Measurements from ENCODE around the gene DAGLA. TPM values are rescaled to one million over a fixed set of nuclear protein-coding genes. Genes with fewer than 3 reads are reported as not detected.
A peak's percentile ranks its signal among the peaks of the same experiment; 100 is the strongest.

DAGLA gene
- total RNA-seq, 1 donor from 2014 or later: 8.7 TPM

DNA sequence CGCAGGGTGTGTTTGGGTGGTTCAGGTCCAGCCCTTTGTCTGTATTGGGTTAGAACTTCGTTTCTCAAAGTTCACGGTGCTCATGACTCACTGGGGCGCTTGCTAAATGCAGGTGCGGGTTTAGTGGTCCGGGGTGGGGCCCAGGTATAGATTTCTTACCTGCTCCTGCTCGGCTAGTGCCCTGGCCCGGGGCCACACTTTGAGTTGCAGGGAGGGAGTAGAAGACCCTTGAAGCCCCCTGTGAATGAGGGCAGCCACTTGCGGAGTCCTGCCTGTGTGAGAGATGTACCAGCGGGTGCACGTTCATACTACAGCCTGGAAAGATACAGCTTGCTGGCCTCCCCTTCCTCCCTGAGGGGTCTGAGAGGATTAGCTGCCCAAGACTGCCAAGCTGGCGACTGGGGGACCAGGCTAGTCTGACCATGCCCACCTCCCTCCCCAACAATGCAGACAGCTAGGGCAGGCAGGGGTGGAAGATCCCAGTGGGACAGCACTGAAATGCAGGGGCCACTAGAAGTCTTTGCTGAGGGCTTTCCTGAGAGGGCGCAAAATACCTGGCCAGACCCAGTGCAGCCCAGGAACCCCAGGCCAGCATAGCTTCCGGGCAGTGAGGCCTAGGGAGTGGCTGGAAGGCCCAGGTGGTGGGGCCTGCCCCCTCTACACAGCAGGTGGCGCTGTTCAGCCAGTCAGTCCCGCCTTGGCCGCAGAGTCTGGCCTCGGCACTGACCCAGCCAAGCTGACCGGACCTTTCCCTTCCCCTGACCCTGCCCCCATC is 67.2 kb downstream of the DAGLA start:
- Mint-ChIP-seq H3K9me3 (ENCODE audit: low read depth) (no peaks in the 10 kb centered on the region), H3K4me1 (ENCODE audit: low read depth) (peaks cover 19% of the 10 kb centered on the region), H3K36me3 (ENCODE audit: insufficient read depth) (no peaks in the 10 kb centered on the region), H3K4me3 (ENCODE audit: low read depth) (no peak overlapping the region), H3K27ac (no peak overlapping the region), H3K27me3 (peaks cover 4% of the 10 kb centered on the region)
- peak; percentile 81 for DNase-seq (ENCODE audit: low spot score, unreplicated experiment)
- TF ChIP-seq, protein P1, sequence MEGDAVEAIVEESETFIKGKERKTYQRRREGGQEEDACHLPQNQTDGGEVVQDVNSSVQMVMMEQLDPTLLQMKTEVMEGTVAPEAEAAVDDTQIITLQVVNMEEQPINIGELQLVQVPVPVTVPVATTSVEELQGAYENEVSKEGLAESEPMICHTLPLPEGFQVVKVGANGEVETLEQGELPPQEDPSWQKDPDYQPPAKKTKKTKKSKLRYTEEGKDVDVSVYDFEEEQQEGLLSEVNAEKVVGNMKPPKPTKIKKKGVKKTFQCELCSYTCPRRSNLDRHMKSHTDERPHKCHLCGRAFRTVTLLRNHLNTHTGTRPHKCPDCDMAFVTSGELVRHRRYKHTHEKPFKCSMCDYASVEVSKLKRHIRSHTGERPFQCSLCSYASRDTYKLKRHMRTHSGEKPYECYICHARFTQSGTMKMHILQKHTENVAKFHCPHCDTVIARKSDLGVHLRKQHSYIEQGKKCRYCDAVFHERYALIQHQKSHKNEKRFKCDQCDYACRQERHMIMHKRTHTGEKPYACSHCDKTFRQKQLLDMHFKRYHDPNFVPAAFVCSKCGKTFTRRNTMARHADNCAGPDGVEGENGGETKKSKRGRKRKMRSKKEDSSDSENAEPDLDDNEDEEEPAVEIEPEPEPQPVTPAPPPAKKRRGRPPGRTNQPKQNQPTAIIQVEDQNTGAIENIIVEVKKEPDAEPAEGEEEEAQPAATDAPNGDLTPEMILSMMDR (IDR thresholded peaks at IDR 0.05; ENCODE audit: unreplicated experiment): peak; percentile 95

DNA sequence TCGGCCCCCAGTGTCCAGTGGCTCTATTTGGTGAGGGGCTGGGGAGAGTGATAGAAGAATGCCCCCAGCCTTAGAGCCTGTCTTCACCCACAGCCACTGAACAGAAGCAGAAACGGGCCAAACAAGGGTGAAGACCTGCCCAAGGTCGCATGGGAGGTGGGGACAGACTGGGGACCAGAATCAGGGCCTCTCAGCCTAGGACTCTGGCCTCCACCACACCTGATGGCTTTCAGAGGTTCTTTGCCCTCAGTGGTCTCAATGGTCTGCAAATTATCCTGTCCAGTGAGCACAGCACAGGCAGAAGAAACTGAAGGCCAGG is 67.7 kb downstream of the DAGLA start:
- H3K4me1 Mint-ChIP-seq (ENCODE audit: low read depth): peaks cover 19% of the 10 kb centered on the region
- H3K36me3 Mint-ChIP-seq (ENCODE audit: insufficient read depth): no peaks in the 10 kb centered on the region
- TF ChIP-seq, protein P1 (IDR thresholded peaks at IDR 0.05; ENCODE audit: unreplicated experiment): peak; percentile 8
- H3K27ac Mint-ChIP-seq: no peak overlapping the region
- H3K9me3 Mint-ChIP-seq (ENCODE audit: low read depth): no peaks in the 10 kb centered on the region
- H3K27me3 Mint-ChIP-seq: peaks cover 4% of the 10 kb centered on the region
- H3K4me3 Mint-ChIP-seq (ENCODE audit: low read depth): no peak overlapping the region
- no peak for DNase-seq (ENCODE audit: low spot score, unreplicated experiment)

DNA sequence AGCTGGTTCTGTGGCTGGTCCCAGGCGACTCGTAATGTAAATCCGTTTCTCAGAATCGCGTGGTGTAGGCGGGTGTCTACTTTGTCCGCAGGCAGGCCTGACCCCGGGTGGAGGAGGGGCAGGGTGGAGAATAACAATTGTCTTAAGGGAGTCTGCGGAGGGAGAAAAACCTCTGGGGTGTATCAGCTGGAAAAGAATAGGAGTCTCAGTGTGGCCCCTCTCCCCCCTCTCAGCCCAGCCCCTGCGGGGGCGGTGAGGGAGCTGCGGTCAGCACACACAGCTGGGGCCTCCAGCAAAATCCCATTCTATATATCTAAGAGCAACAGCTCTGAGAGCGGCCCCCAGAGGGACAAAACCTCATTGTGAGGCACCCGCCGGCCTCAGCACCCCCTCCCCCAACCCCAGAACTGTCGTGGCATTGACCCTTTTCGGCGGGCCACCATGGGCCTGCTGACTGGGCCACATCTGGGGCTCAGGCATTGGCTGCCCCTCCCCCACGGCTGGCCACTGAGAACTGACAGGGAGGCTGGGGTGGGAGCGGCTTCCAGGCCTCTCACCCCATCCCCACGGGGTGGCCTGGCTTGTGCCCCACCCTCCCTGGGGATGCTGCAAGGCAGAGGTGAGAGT is 69.5 kb downstream of the DAGLA start:
- Mint-ChIP-seq H3K36me3 (ENCODE audit: insufficient read depth) (no peaks in the 10 kb centered on the region), H3K27me3 (peaks cover 4% of the 10 kb centered on the region), H3K27ac (peak overlapping the region; percentile 38), H3K4me1 (ENCODE audit: low read depth) (peaks cover 37% of the 10 kb centered on the region), H3K4me3 (ENCODE audit: low read depth) (peak overlapping the region; percentile 22), H3K9me3 (ENCODE audit: low read depth) (no peaks in the 10 kb centered on the region)
- DNase-seq (ENCODE audit: low spot score, unreplicated experiment): no peak
- TF ChIP-seq, protein P1 (IDR thresholded peaks at IDR 0.05; ENCODE audit: unreplicated experiment): no peak

DNA sequence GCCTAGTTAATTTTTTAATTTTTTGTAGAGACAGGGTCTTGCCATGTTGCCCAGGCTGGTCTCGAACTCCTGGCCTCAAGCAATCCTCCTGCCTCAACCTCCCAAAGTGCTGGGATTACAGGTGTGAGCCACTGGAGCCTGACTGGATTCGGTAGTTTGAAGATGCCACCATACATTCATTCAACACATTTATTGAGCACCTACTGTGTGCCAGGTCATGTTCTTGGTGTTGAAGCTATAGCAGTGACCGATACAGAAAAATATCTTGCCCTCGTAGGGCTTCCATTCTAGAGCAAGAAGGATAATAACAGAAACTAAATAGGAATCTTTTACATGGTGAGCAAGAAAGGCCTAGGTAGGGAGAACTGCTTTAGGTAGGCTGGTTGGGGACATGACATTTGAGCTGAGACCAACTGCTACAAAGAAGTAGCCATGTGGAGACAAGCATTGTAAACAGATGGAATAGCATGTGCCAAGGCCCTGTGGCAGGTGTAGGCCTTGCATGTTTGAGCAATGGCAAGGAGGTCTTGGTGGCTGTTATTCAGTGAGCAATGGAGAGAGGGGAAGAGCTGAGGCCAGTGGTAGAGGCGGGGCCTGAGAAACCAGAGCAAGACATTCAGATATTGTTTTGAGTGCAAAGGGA is 70.6 kb downstream of the DAGLA start:
- TF ChIP-seq, protein P1 (IDR thresholded peaks at IDR 0.05; ENCODE audit: unreplicated experiment): no peak
- Mint-ChIP-seq H3K36me3 (ENCODE audit: insufficient read depth) (no peaks in the 10 kb centered on the region), H3K4me3 (ENCODE audit: low read depth) (peak overlapping the region; percentile 72), H3K4me1 (ENCODE audit: low read depth) (peaks cover 44% of the 10 kb centered on the region), H3K9me3 (ENCODE audit: low read depth) (no peaks in the 10 kb centered on the region), H3K27me3 (peaks cover 4% of the 10 kb centered on the region), H3K27ac (no peak overlapping the region)
- DNase-seq (ENCODE audit: low spot score, unreplicated experiment): no peak

DNA sequence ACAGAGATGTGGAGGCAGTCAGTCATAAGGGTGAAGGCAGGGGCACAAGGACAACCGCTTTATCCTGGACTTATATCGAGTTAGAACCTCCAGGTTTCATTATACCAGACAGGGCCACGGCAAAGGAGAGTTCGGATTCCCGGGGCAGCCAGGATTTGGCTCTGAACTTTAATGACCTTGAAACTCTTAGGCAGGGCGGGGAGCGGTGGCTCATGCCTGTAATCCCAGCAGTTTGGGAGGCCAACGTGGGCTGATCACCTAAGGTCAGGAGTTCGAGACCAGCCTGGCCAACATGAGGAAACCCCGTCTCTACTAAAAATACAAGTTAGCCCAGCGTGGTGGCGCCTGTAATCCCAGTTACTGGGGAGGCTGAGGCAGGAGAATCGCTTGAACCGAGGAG is 71.2 kb downstream of the DAGLA start:
- Mint-ChIP-seq H3K36me3 (ENCODE audit: insufficient read depth) (no peaks in the 10 kb centered on the region), H3K27me3 (peaks cover 4% of the 10 kb centered on the region), H3K4me3 (ENCODE audit: low read depth) (peak overlapping the region; percentile 72), H3K27ac (no peak overlapping the region), H3K4me1 (ENCODE audit: low read depth) (peaks cover 50% of the 10 kb centered on the region), H3K9me3 (ENCODE audit: low read depth) (no peaks in the 10 kb centered on the region)
- DNase-seq (ENCODE audit: low spot score, unreplicated experiment): no peak
- TF ChIP-seq, protein P1 (IDR thresholded peaks at IDR 0.05; ENCODE audit: unreplicated experiment): no peak
